Upper lobe of left lung (tissue), 4 donors: ENCODE data around the gene CREBZF.

Experiments used
- EP300 ChIP-seq, 4 donors: sonication (generic); formaldehyde crosslinking; IDR thresholded peaks; one replicate each; pipeline ENCODE4 v1.5.1; 2017; ENCODE audit warnings: antibody characterized with exemption in 4 of 4, control low read depth in 2 of 4
- POLR2A ChIP-seq, 4 donors: fragments of 450-650 bp; IDR thresholded peaks; one replicate each; pipeline ENCODE4 v1.5.1; 2016 to 2017; ENCODE audit warnings: antibody characterized with exemption in 4 of 4, mild to moderate bottlenecking in 2 of 4
- POLR2AphosphoS5 ChIP-seq, 2 donors: sonication (generic); formaldehyde crosslinking; IDR thresholded peaks; one replicate each; pipeline ENCODE4 v1.5.1; 2017; ENCODE audit warnings: antibody characterized with exemption in 2 of 2

GRCh38 chr11:85668157-85668556 is 3.2 kb upstream of the CREBZF start:
- TF ChIP-seq POLR2AphosphoS5 (IDR thresholded peaks at IDR 0.05): no peak
- no peak for TF ChIP-seq POLR2A (IDR thresholded peaks at IDR 0.05)
- TF ChIP-seq EP300 (IDR thresholded peaks at IDR 0.05): no peak
